Erythroblast (primary cell): ENCODE measurements around the gene ARHGEF4.

Experiments
- DNase-seq, 2 experiments: peaks; one replicate each; lab custom pipeline; 2025; lab: John Stamatoyannopoulos, UW
- GATA1 ChIP-seq: IDR thresholded peaks from 2 replicates; pipeline ENCODE4 v1.6.1; 2011; ENCODE audit warnings: low read depth, mild to moderate bottlenecking, control low read depth, low read length, moderate library complexity
- POLR2A ChIP-seq: IDR thresholded peaks from 2 replicates; pipeline ENCODE4 v1.6.1; 2011; ENCODE audit warnings: mild to moderate bottlenecking, low read length

ARHGEF4 gene

GRCh38 chr2:130847776-130848525 lies 11.2 kb downstream of the ARHGEF4 start:
- TF ChIP-seq POLR2A (no peak), GATA1 (no peak)
- DNase-seq = no peak

- no peak for DNase-seq
- TF ChIP-seq POLR2A (no peak), GATA1 (no peak)
These were observed 12.0 kb downstream of the ARHGEF4 start for GRCh38 chr2:130848526-130849210.

- DNase-seq = no peak
- TF ChIP-seq POLR2A = no peak
- TF ChIP-seq GATA1 = no peak
These were observed 13.4 kb downstream of the ARHGEF4 start for GRCh38 chr2:130849896-130850787.

- no peak for DNase-seq
- no peak for TF ChIP-seq POLR2A
- TF ChIP-seq GATA1 = no peak
These were observed 14.3 kb downstream of the ARHGEF4 start for GRCh38 chr2:130850788-130851623.

- TF ChIP-seq GATA1 (no peak), POLR2A (no peak)
- DNase-seq = no peak
These were observed 15.1 kb downstream of the ARHGEF4 start for GRCh38 chr2:130851624-130852382.

- no peak for DNase-seq
- TF ChIP-seq GATA1 = no peak
- no peak for TF ChIP-seq POLR2A
These were observed 15.9 kb downstream of the ARHGEF4 start for GRCh38 chr2:130852521-130853115.

- no peak for TF ChIP-seq GATA1
- TF ChIP-seq POLR2A = no peak
- no peak for DNase-seq
These were observed 16.7 kb downstream of the ARHGEF4 start for GRCh38 chr2:130853391-130853790.

GRCh38 chr2:130854301-130854700 lies 17.6 kb downstream of the ARHGEF4 start:
- no peak for TF ChIP-seq GATA1
- no peak for TF ChIP-seq POLR2A
- no peak for DNase-seq

GRCh38 chr2:130864830-130865800 lies 28.4 kb downstream of the ARHGEF4 start:
- peak in 1 of 2 experiments; percentile 19 for DNase-seq
- TF ChIP-seq POLR2A = no peak
- TF ChIP-seq GATA1 = no peak

- TF ChIP-seq POLR2A (no peak), GATA1 (no peak)
- no peak for DNase-seq
These were observed 32.9 kb downstream of the ARHGEF4 start for GRCh38 chr2:130869441-130870160.

- DNase-seq = no peak
- TF ChIP-seq GATA1 (no peak), POLR2A (no peak)
These were observed 33.4 kb downstream of the ARHGEF4 start for GRCh38 chr2:130870161-130870485.
